ENCODE data around the gene CCNY.

- TF ChIP-seq POLR2A (IDR thresholded peaks at IDR 0.05) (no peak), CTCF (IDR thresholded peaks at IDR 0.05) (no peak), POLR2AphosphoS5 (IDR thresholded peaks at IDR 0.05) (no peak), EP300 (IDR thresholded peaks at IDR 0.05) (no peak)
These were observed 54.0 kb downstream of the CCNY start for GRCh38 chr10:35390161-35390840.

Data from suprapubic skin (tissue), 4 donors.